Neuronal stem cell (in vitro differentiated cells): Measurements from ENCODE around the gene CFAP70.

Experiments
- DNase-seq: peaks from one replicate; pipeline ENCODE4 v3.0.0-alpha.2; 2013; ENCODE audit warnings: low spot score
- H2AFZ ChIP-seq: one replicate; pipeline ENCODE4 v1.6.1; 2013; ENCODE audit warnings: mild to moderate bottlenecking, low read length, inconsistent platforms
- H2AK5ac ChIP-seq: 2 replicates; pipeline ENCODE4 v1.6.1; 2013; ENCODE audit warnings: low read depth, mild to moderate bottlenecking, inconsistent platforms, low read length, moderate library complexity, mixed read lengths
- H2BK120ac ChIP-seq: 2 replicates; pipeline ENCODE4 v1.6.1; 2013; ENCODE audit warnings: low read depth, mild to moderate bottlenecking, inconsistent platforms, low read length, moderate library complexity, mixed read lengths
- H2BK12ac ChIP-seq: one replicate; pipeline ENCODE4 v1.6.1; 2013; ENCODE audit warnings: low read length, inconsistent platforms
- H2BK15ac ChIP-seq: 2 replicates; pipeline ENCODE4 v1.6.1; 2013; ENCODE audit warnings: mild to moderate bottlenecking, low read length, inconsistent platforms, mixed read lengths
- H2BK5ac ChIP-seq: one replicate; pipeline ENCODE4 v1.6.1; 2013; ENCODE audit warnings: inconsistent platforms, mild to moderate bottlenecking, low read length, moderate library complexity
- H3K14ac ChIP-seq: one replicate; pipeline ENCODE4 v1.6.1; 2013; ENCODE audit warnings: low read length, inconsistent platforms
- H3K18ac ChIP-seq: 2 replicates; pipeline ENCODE4 v1.6.1; 2013; ENCODE audit warnings: low read length, inconsistent platforms
- H3K23ac ChIP-seq: 2 replicates; pipeline ENCODE4 v1.6.1; 2013; ENCODE audit warnings: low read depth, mild to moderate bottlenecking, mixed read lengths, low read length, inconsistent platforms; ENCODE audit not compliant: poor library complexity
- H3K27ac ChIP-seq: replicated peaks from 3 replicates; pipeline ENCODE4 v1.5.1; 2013; ENCODE audit warnings: low read length, inconsistent platforms
- H3K27me3 ChIP-seq, 3 experiments: 2 replicates each; pipeline ENCODE4 v1.6.1; 2013; ENCODE audit warnings: low read length in 3 of 3, mild to moderate bottlenecking in 2 of 3, inconsistent platforms in 1 of 3, low read depth in 1 of 3, mixed read lengths in 1 of 3, moderate library complexity in 1 of 3; ENCODE audit not compliant: control insufficient read depth in 3 of 3, insufficient read depth in 3 of 3
- H3K36me3 ChIP-seq, 2 donors: replicated peaks in 1 of 2; 2 replicates each; pipeline ENCODE4 v1.6.1; 2013; ENCODE audit warnings: low read length in 2 of 2; ENCODE audit not compliant: control insufficient read depth in 2 of 2, insufficient read depth in 2 of 2
- H3K4ac ChIP-seq: 2 replicates; pipeline ENCODE4 v1.6.1; 2013; ENCODE audit warnings: inconsistent platforms, mild to moderate bottlenecking, low read length, moderate library complexity
- H3K4me1 ChIP-seq, 2 donors: 1 replicate in 1 of 2; 2 replicates in 1 of 2; pipeline ENCODE4 v1.6.1; 2013; ENCODE audit warnings: low read length in 2 of 2, low read depth in 1 of 2; ENCODE audit not compliant: control insufficient read depth in 2 of 2, insufficient read depth in 1 of 2
- H3K4me2 ChIP-seq: one replicate; pipeline ENCODE4 v1.6.1; 2013; ENCODE audit warnings: mild to moderate bottlenecking, low read length, inconsistent platforms; ENCODE audit not compliant: insufficient read depth, poor library complexity, severe bottlenecking
- H3K4me3 ChIP-seq, 2 donors: 2 replicates each; pipeline ENCODE4 v1.5.1; 2013; ENCODE audit warnings: low read length in 2 of 2, mild to moderate bottlenecking in 2 of 2, inconsistent platforms in 1 of 2, moderate library complexity in 1 of 2
- H3K79me1 ChIP-seq: one replicate; pipeline ENCODE4 v1.6.1; 2013; ENCODE audit warnings: low read depth, mild to moderate bottlenecking, inconsistent platforms, low read length, moderate library complexity
- H3K9ac ChIP-seq: one replicate; pipeline ENCODE4 v1.6.1; 2013; ENCODE audit warnings: mild to moderate bottlenecking, low read depth, low read length, inconsistent platforms; ENCODE audit not compliant: poor library complexity
- H3K9me3 ChIP-seq, 2 donors: replicated peaks in 1 of 2; 2 replicates each; pipeline versions ENCODE3 to v1.6.1; 2013; ENCODE audit warnings: low read length in 2 of 2, mild to moderate bottlenecking in 2 of 2, inconsistent platforms in 1 of 2, low read depth in 1 of 2, mixed read lengths in 1 of 2, moderate library complexity in 1 of 2; ENCODE audit not compliant: control insufficient read depth in 2 of 2, insufficient read depth in 1 of 2
- H4K8ac ChIP-seq: one replicate; pipeline ENCODE4 v1.6.1; 2013; ENCODE audit warnings: low read depth, mild to moderate bottlenecking, inconsistent platforms, low read length, moderate library complexity
- H4K91ac ChIP-seq: one replicate; pipeline ENCODE4 v1.6.1; 2013; ENCODE audit warnings: low read length, low read depth, mild to moderate bottlenecking, inconsistent platforms; ENCODE audit not compliant: poor library complexity
- WGBS, 2 donors: extraction: QIAGEN DNeasy Blood & Tissue Kit; methylation state at CpG; one replicate each; pipeline ENCODE4 v1.1.7; 2013; ENCODE audit warnings: missing lambda C conversion rate in 2 of 2, mixed read lengths in 1 of 2; ENCODE audit not compliant: insufficient read length in 2 of 2, insufficient replicate concordance in 1 of 2; ENCODE audit errors: extremely low coverage in 2 of 2; 5-methylcytosine and 5-hydroxymethylcytosine counted together

CFAP70 gene

DNA sequence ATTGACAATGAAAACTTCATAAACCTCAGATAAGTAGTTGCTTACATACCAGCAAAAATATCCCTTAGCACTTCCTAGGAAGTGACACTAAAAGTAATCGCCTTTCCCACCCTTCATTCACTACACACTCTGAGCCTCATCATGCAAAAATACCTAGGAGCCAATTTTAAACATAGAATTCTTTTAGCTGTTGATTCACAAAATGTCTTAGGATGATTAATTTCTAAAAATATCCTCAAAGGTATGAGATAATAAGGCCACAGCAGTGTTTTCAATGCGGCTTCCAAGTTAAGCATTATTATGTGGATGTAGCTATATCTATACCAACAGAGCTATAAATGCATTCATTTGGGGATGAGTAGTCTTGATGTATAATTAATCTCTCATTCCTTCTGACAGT lies 124.8 kb downstream of the CFAP70 start:
- Histone ChIP-seq H2AK5ac (no peak overlapping the region), H2BK120ac (no peak overlapping the region), H4K91ac (no peak overlapping the region), H2BK5ac (no peak overlapping the region), H2BK15ac (no peak overlapping the region), H3K4ac (no peak overlapping the region), H3K4me3 (no peak overlapping the region), H3K4me2 (no peak overlapping the region), H3K9ac (no peak overlapping the region), H3K27ac (no peak overlapping the region), H3K23ac (no peak overlapping the region), H3K27me3 (no peaks in the 10 kb centered on the region), H3K18ac (no peak overlapping the region), H4K8ac (no peak overlapping the region), H3K14ac (no peak overlapping the region), H3K4me1 (no peaks in the 10 kb centered on the region), H3K36me3 (peaks cover 17 to 97% of the 10 kb centered on the region in 2 donors), H3K9me3 (no peaks in the 10 kb centered on the region), H2BK12ac (no peak overlapping the region), H3K79me1 (peaks cover 4% of the 10 kb centered on the region), H2AFZ (no peak overlapping the region)
- no peak for DNase-seq
- WGBS, 2 donors: no CpG with 5 or more reads among the region's 2 CpGs

DNA sequence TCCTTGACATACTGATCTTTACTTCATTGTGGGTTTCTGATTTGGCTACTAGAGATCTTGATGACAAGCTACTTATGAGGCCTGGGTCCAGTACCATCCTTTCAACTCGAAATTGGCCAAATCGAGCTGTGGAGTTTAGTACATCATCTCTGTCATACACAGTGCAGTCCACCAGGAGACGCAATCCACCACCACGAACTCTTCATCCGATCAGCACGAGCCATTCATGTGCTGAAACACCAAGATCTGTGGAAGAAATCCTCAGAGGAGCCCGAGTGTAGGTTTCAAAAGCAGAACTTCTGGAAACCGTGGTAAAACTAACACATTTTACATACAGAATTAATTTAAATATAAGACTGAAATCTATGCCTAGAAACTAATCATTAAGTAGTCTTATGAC lies 125.8 kb downstream of the CFAP70 start:
- Histone ChIP-seq H3K4me1 (no peaks in the 10 kb centered on the region), H4K8ac (no peak overlapping the region), H2BK120ac (no peak overlapping the region), H3K23ac (no peak overlapping the region), H2BK12ac (no peak overlapping the region), H3K9me3 (no peaks in the 10 kb centered on the region), H2BK5ac (no peak overlapping the region), H3K4me2 (no peak overlapping the region), H2BK15ac (no peak overlapping the region), H3K18ac (no peak overlapping the region), H3K14ac (no peak overlapping the region), H3K27ac (no peak overlapping the region), H3K36me3 (peaks cover 17 to 94% of the 10 kb centered on the region in 2 donors), H3K4ac (no peak overlapping the region), H2AFZ (no peak overlapping the region), H3K27me3 (no peaks in the 10 kb centered on the region), H3K79me1 (peaks cover 4% of the 10 kb centered on the region), H4K91ac (no peak overlapping the region), H3K4me3 (no peak overlapping the region), H2AK5ac (no peak overlapping the region), H3K9ac (no peak overlapping the region)
- no peak for DNase-seq
- no CpG with 5 or more reads among the region's 8 CpGs for WGBS, 2 donors

DNA sequence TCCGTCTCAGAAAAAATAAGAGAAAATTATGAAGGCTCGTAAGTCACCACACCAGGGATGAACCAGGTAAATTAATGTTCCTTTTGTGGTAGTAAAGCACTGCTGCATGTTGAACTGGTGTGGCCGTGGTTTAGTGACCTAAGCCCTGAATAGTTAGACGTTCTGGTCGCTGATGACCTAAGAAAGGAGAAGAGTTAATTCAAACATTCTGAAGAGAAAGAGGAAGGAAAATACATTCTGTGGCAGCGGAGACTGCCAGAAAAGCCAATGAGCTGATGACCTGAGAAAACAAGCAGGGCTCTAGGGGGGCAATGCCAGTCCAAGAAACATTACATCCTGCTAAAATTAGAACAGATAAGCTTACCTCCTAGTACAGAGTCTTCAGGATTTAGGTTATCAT lies 129.1 kb downstream of the CFAP70 start:
- Histone ChIP-seq H2BK120ac (no peak overlapping the region), H3K27me3 (no peaks in the 10 kb centered on the region), H3K23ac (no peak overlapping the region), H2AFZ (no peak overlapping the region), H2BK12ac (no peak overlapping the region), H3K9ac (no peak overlapping the region), H4K91ac (no peak overlapping the region), H3K18ac (no peak overlapping the region), H3K27ac (no peak overlapping the region), H3K4me3 (no peak overlapping the region), H3K4me1 (no peaks in the 10 kb centered on the region), H3K36me3 (peaks cover 7 to 86% of the 10 kb centered on the region in 2 donors), H3K79me1 (no peaks in the 10 kb centered on the region), H3K9me3 (no peaks in the 10 kb centered on the region), H3K4me2 (no peak overlapping the region), H2AK5ac (no peak overlapping the region), H2BK15ac (no peak overlapping the region), H2BK5ac (no peak overlapping the region), H3K4ac (no peak overlapping the region), H4K8ac (no peak overlapping the region), H3K14ac (no peak overlapping the region)
- no peak for DNase-seq
- WGBS, 2 donors: no CpG with 5 or more reads among the region's 6 CpGs

DNA sequence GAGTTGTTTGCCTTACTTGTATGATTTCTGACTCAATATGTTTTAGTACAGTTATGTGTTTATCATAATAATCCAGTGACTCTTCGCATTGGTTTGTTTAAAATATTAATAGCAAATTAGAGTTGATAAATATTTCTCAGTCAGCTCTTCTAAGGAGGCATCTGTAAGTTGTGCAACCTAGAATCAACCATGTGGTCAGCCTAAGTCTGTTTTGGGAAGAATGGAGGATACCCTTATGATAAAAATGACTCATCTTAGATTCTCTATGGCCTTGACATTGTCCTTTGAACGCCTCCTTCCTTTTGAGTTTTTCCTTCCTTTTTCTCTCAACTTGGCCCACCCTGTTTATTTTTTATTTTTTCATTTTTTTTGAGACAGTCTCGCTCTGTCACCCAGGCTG lies 130.4 kb downstream of the CFAP70 start:
- Histone ChIP-seq H2AK5ac (no peak overlapping the region), H3K18ac (no peak overlapping the region), H2AFZ (no peak overlapping the region), H3K4me1 (no peaks in the 10 kb centered on the region), H3K4me2 (no peak overlapping the region), H4K8ac (no peak overlapping the region), H3K4me3 (no peak overlapping the region), H3K14ac (no peak overlapping the region), H3K4ac (no peak overlapping the region), H3K79me1 (no peaks in the 10 kb centered on the region), H2BK120ac (no peak overlapping the region), H3K9ac (no peak overlapping the region), H2BK12ac (no peak overlapping the region), H3K9me3 (no peaks in the 10 kb centered on the region), H2BK15ac (no peak overlapping the region), H2BK5ac (no peak overlapping the region), H3K27ac (no peak overlapping the region), H3K27me3 (no peaks in the 10 kb centered on the region), H4K91ac (no peak overlapping the region), H3K36me3 (peaks cover 5 to 77% of the 10 kb centered on the region in 2 donors), H3K23ac (no peak overlapping the region)
- no CpG with 5 or more reads among the region's 3 CpGs for WGBS, 2 donors
- DNase-seq: no peak
